ENCODE results near the gene NTM.

NTM gene

GRCh38 chr11:132222345-132222744 is 851.9 kb downstream of the NTM start:
- H3K4me3 Mint-ChIP-seq = no peak overlapping the region
- H3K36me3 Mint-ChIP-seq = no peaks in the 10 kb centered on the region
- H3K27ac Mint-ChIP-seq = no peak overlapping the region
- DNase-seq (ENCODE audit: low spot score in 2 of 2) (no peak), ATAC-seq (no peak)
- no peaks in the 10 kb centered on the region for H3K4me1 Mint-ChIP-seq
- peaks cover 14% of the 10 kb centered on the region for H3K9me3 Mint-ChIP-seq

GRCh38 chr11:132226522-132226921 is 856.1 kb downstream of the NTM start:
- Mint-ChIP-seq H3K27ac (no peak overlapping the region), H3K36me3 (no peaks in the 10 kb centered on the region), H3K4me3 (no peak overlapping the region), H3K4me1 (no peaks in the 10 kb centered on the region), H3K9me3 (peaks cover 16% of the 10 kb centered on the region)
- ATAC-seq = no peak
- DNase-seq (ENCODE audit: low spot score in 2 of 2) = no peak

GRCh38 chr11:132228746-132229325 is 858.4 kb downstream of the NTM start:
- Mint-ChIP-seq H3K9me3 (peaks cover 18% of the 10 kb centered on the region), H3K4me3 (no peak overlapping the region), H3K36me3 (no peaks in the 10 kb centered on the region), H3K4me1 (no peaks in the 10 kb centered on the region), H3K27ac (no peak overlapping the region)
- no peak for ATAC-seq
- no peak for DNase-seq (ENCODE audit: low spot score in 2 of 2)

GRCh38 chr11:132231656-132232347 is 861.4 kb downstream of the NTM start:
- no peak for ATAC-seq
- DNase-seq (ENCODE audit: low spot score in 2 of 2) = no peak
- H3K9me3 Mint-ChIP-seq = peaks cover 11% of the 10 kb centered on the region
- no peak overlapping the region for H3K27ac Mint-ChIP-seq
- H3K4me1 Mint-ChIP-seq = no peaks in the 10 kb centered on the region
- H3K4me3 Mint-ChIP-seq = no peak overlapping the region
- H3K36me3 Mint-ChIP-seq = no peaks in the 10 kb centered on the region

GRCh38 chr11:132234878-132235277 is 864.5 kb downstream of the NTM start:
- ATAC-seq (no peak), DNase-seq (ENCODE audit: low spot score in 2 of 2) (no peak)
- no peaks in the 10 kb centered on the region for H3K36me3 Mint-ChIP-seq
- no peak overlapping the region for H3K27ac Mint-ChIP-seq
- no peaks in the 10 kb centered on the region for H3K4me1 Mint-ChIP-seq
- H3K4me3 Mint-ChIP-seq = no peak overlapping the region
- H3K9me3 Mint-ChIP-seq = peaks cover 5% of the 10 kb centered on the region

- Mint-ChIP-seq H3K27ac (no peak overlapping the region), H3K4me3 (no peak overlapping the region), H3K4me1 (no peaks in the 10 kb centered on the region), H3K36me3 (no peaks in the 10 kb centered on the region), H3K9me3 (no peaks in the 10 kb centered on the region)
- DNase-seq (ENCODE audit: low spot score in 2 of 2) (no peak), ATAC-seq (no peak)
Measured at GRCh38 chr11:132237781-132238180, 867.4 kb downstream of the NTM start.

GRCh38 chr11:132238331-132238866 is 868.0 kb downstream of the NTM start:
- Mint-ChIP-seq H3K9me3 (no peaks in the 10 kb centered on the region), H3K4me1 (no peaks in the 10 kb centered on the region)
- no peak for ATAC-seq

GRCh38 chr11:132240374-132240773 is 870.0 kb downstream of the NTM start:
- H3K9me3 Mint-ChIP-seq = peaks cover 3% of the 10 kb centered on the region
- ATAC-seq = no peak
- H3K27ac Mint-ChIP-seq = no peak overlapping the region
- no peaks in the 10 kb centered on the region for H3K36me3 Mint-ChIP-seq
- no peak overlapping the region for H3K4me3 Mint-ChIP-seq
- H3K4me1 Mint-ChIP-seq = no peaks in the 10 kb centered on the region
- no peak for DNase-seq (ENCODE audit: low spot score in 2 of 2)

More at GRCh38 chr11:132238331-132238866, 868.0 kb downstream of the NTM start:
- Mint-ChIP-seq H3K4me3 (no peak overlapping the region), H3K36me3 (no peaks in the 10 kb centered on the region), H3K27ac (no peak overlapping the region)
- DNase-seq (ENCODE audit: low spot score in 2 of 2) = no peak

- no peak for ATAC-seq
- Mint-ChIP-seq H3K4me1 (no peaks in the 10 kb centered on the region), H3K27ac (no peak overlapping the region), H3K4me3 (no peak overlapping the region), H3K9me3 (peaks cover 3% of the 10 kb centered on the region), H3K36me3 (no peaks in the 10 kb centered on the region)
- DNase-seq (ENCODE audit: low spot score in 2 of 2) = no peak
Measured at GRCh38 chr11:132242632-132243031, 872.2 kb downstream of the NTM start.

GRCh38 chr11:132244846-132245245 is 874.4 kb downstream of the NTM start:
- Mint-ChIP-seq H3K4me1 (no peaks in the 10 kb centered on the region), H3K36me3 (no peaks in the 10 kb centered on the region), H3K4me3 (no peak overlapping the region), H3K27ac (no peak overlapping the region), H3K9me3 (peaks cover 5% of the 10 kb centered on the region)
- no peak for ATAC-seq
- no peak for DNase-seq (ENCODE audit: low spot score in 2 of 2)

GRCh38 chr11:132245403-132246385 is 875.3 kb downstream of the NTM start:
- Mint-ChIP-seq H3K4me3 (no peak overlapping the region), H3K9me3 (peaks cover 10% of the 10 kb centered on the region), H3K36me3 (no peaks in the 10 kb centered on the region), H3K27ac (no peak overlapping the region), H3K4me1 (no peaks in the 10 kb centered on the region)
- no peak for ATAC-seq
- DNase-seq (ENCODE audit: low spot score in 2 of 2) = no peak

GRCh38 chr11:132248580-132248979 is 878.2 kb downstream of the NTM start:
- peaks cover 13% of the 10 kb centered on the region for H3K9me3 Mint-ChIP-seq
- no peak for DNase-seq (ENCODE audit: low spot score in 2 of 2)

GRCh38 chr11:132249256-132249655 is 878.8 kb downstream of the NTM start:
- Mint-ChIP-seq H3K36me3 (no peaks in the 10 kb centered on the region), H3K4me1 (no peaks in the 10 kb centered on the region), H3K27ac (no peak overlapping the region), H3K4me3 (no peak overlapping the region), H3K9me3 (peaks cover 13% of the 10 kb centered on the region)
- no peak for DNase-seq (ENCODE audit: low spot score in 2 of 2)
- no peak for ATAC-seq

More at GRCh38 chr11:132248580-132248979, 878.2 kb downstream of the NTM start:
- Mint-ChIP-seq H3K36me3 (no peaks in the 10 kb centered on the region), H3K4me3 (no peak overlapping the region), H3K4me1 (no peaks in the 10 kb centered on the region), H3K27ac (no peak overlapping the region)
- ATAC-seq = no peak

GRCh38 chr11:132251061-132251460 is 880.6 kb downstream of the NTM start:
- Mint-ChIP-seq H3K36me3 (no peaks in the 10 kb centered on the region), H3K4me3 (no peak overlapping the region), H3K27ac (no peak overlapping the region), H3K9me3 (peaks cover 10% of the 10 kb centered on the region), H3K4me1 (no peaks in the 10 kb centered on the region)
- no peak for DNase-seq (ENCODE audit: low spot score in 2 of 2)
- ATAC-seq = no peak

GRCh38 chr11:132253469-132254264 is 883.3 kb downstream of the NTM start:
- ATAC-seq = peak; percentile 5
- no peaks in the 10 kb centered on the region for H3K4me1 Mint-ChIP-seq
- no peak for DNase-seq (ENCODE audit: low spot score in 2 of 2)
- H3K4me3 Mint-ChIP-seq = no peak overlapping the region
- peaks cover 10% of the 10 kb centered on the region for H3K9me3 Mint-ChIP-seq
- H3K27ac Mint-ChIP-seq = no peak overlapping the region
- no peaks in the 10 kb centered on the region for H3K36me3 Mint-ChIP-seq

Data from stimulated activated effector memory CD8-positive, alpha-beta T cell treated with anti-CD3 and anti-CD28 coated beads, Interleukin-12 subunit alpha, Interleukin-12 subunit beta, amount 100 ng/mL, for 72 hours (primary cell).